ENCODE data around the gene ZNF292.
"Not testable (repeated sequence)": the region's sequence is repeated elsewhere in the genome, so short reads cannot be mapped to it uniquely, and the experiment has no call there.

ZNF292 gene

GRCh38 chr6:87222676-87223075 lies 67.3 kb downstream of the ZNF292 start:
- no peak for DNase-seq

GRCh38 chr6:87224971-87225370 lies 69.6 kb downstream of the ZNF292 start:
- DNase-seq = no peak

- DNase-seq = no peak
Measured at GRCh38 chr6:87225511-87225910, 70.1 kb downstream of the ZNF292 start.

GRCh38 chr6:87225937-87226336 lies 70.6 kb downstream of the ZNF292 start:
- DNase-seq = no peak

- no peak for DNase-seq
Measured at GRCh38 chr6:87230801-87231200, 75.4 kb downstream of the ZNF292 start.

- DNase-seq = peak; percentile 69
Measured at GRCh38 chr6:87237804-87238203, 82.4 kb downstream of the ZNF292 start.

GRCh38 chr6:87239098-87239635 lies 83.8 kb downstream of the ZNF292 start:
- not testable (repeated sequence) for DNase-seq

GRCh38 chr6:87241304-87241703 lies 85.9 kb downstream of the ZNF292 start:
- DNase-seq = no peak

- no peak for DNase-seq
Measured at GRCh38 chr6:87242311-87242710, 86.9 kb downstream of the ZNF292 start.

- DNase-seq = no peak
Measured at GRCh38 chr6:87243812-87244211, 88.4 kb downstream of the ZNF292 start.

GRCh38 chr6:87244380-87244779 lies 89.0 kb downstream of the ZNF292 start:
- no peak for DNase-seq

GRCh38 chr6:87250019-87250418 lies 94.7 kb downstream of the ZNF292 start:
- DNase-seq = no peak

GRCh38 chr6:87251225-87251624 lies 95.9 kb downstream of the ZNF292 start:
- DNase-seq = no peak

GRCh38 chr6:87251725-87252124 lies 96.4 kb downstream of the ZNF292 start:
- DNase-seq = no peak

- no peak for DNase-seq
Measured at GRCh38 chr6:87257046-87257445, 101.7 kb downstream of the ZNF292 start.

GRCh38 chr6:87257565-87257964 lies 102.2 kb downstream of the ZNF292 start:
- DNase-seq = no peak

- no peak for DNase-seq
Measured at GRCh38 chr6:87257975-87258374, 102.6 kb downstream of the ZNF292 start.

- no peak for DNase-seq
Measured at GRCh38 chr6:87259791-87260190, 104.4 kb downstream of the ZNF292 start.

GRCh38 chr6:87261534-87261933 lies 106.2 kb downstream of the ZNF292 start:
- DNase-seq = no peak

GRCh38 chr6:87264481-87264880 lies 109.1 kb downstream of the ZNF292 start:
- no peak for DNase-seq

GRCh38 chr6:87274660-87275274 lies 119.4 kb downstream of the ZNF292 start:
- DNase-seq = no peak

- no peak for DNase-seq
Measured at GRCh38 chr6:87276624-87277023, 121.3 kb downstream of the ZNF292 start.

- peak; percentile 71 for DNase-seq
Measured at GRCh38 chr6:87277123-87277522, 121.8 kb downstream of the ZNF292 start.

- no peak for DNase-seq
Measured at GRCh38 chr6:87279196-87279595, 123.8 kb downstream of the ZNF292 start.

- no peak for DNase-seq
Measured at GRCh38 chr6:87281426-87281825, 126.1 kb downstream of the ZNF292 start.
